Ishikawa (cell line): ENCODE measurements around the gene RNU1-2.

ENCODE experiments used
- CREB1 ChIP-seq: IDR thresholded peaks from 2 replicates; pipeline ENCODE4 v1.6.1; 2012; ENCODE audit warnings: low read depth
- EGR1 ChIP-seq: IDR thresholded peaks from 2 replicates; pipeline ENCODE4 v1.6.1; 2012
- EP300 ChIP-seq: IDR thresholded peaks from 2 replicates; pipeline ENCODE4 v1.6.1; 2012; ENCODE audit warnings: borderline replicate concordance
- FOXM1 ChIP-seq: IDR thresholded peaks from 2 replicates; pipeline ENCODE4 v1.6.1; 2012; ENCODE audit warnings: low read depth, borderline replicate concordance
- MAX ChIP-seq: IDR thresholded peaks from 2 replicates; pipeline ENCODE4 v1.6.1; 2012
- NFIC ChIP-seq: IDR thresholded peaks from 2 replicates; pipeline ENCODE4 v1.6.1; 2012
- REST ChIP-seq: IDR thresholded peaks from 2 replicates; pipeline ENCODE4 v1.6.1; 2012; ENCODE audit warnings: low read depth, mild to moderate bottlenecking
- TAF1 ChIP-seq: IDR thresholded peaks from 2 replicates; pipeline ENCODE4 v1.6.1; 2012; ENCODE audit warnings: low read depth, mild to moderate bottlenecking

GRCh38 chr1:16886860-16887605 is 8.7 kb upstream of the RNU1-2 start:
- TF ChIP-seq EGR1 (no peak), MAX (no peak), EP300 (no peak), FOXM1 (no peak), REST (no peak), CREB1 (no peak), TAF1 (no peak), NFIC (no peak)
